Measurements from ENCODE around the gene RABEP1.
"Not testable (repeated sequence)": the region's sequence is repeated elsewhere in the genome, so short reads cannot be mapped to it uniquely, and the experiment has no call there.

Gene RABEP1, protein sequence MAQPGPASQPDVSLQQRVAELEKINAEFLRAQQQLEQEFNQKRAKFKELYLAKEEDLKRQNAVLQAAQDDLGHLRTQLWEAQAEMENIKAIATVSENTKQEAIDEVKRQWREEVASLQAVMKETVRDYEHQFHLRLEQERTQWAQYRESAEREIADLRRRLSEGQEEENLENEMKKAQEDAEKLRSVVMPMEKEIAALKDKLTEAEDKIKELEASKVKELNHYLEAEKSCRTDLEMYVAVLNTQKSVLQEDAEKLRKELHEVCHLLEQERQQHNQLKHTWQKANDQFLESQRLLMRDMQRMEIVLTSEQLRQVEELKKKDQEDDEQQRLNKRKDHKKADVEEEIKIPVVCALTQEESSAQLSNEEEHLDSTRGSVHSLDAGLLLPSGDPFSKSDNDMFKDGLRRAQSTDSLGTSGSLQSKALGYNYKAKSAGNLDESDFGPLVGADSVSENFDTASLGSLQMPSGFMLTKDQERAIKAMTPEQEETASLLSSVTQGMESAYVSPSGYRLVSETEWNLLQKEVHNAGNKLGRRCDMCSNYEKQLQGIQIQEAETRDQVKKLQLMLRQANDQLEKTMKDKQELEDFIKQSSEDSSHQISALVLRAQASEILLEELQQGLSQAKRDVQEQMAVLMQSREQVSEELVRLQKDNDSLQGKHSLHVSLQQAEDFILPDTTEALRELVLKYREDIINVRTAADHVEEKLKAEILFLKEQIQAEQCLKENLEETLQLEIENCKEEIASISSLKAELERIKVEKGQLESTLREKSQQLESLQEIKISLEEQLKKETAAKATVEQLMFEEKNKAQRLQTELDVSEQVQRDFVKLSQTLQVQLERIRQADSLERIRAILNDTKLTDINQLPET

DNA sequence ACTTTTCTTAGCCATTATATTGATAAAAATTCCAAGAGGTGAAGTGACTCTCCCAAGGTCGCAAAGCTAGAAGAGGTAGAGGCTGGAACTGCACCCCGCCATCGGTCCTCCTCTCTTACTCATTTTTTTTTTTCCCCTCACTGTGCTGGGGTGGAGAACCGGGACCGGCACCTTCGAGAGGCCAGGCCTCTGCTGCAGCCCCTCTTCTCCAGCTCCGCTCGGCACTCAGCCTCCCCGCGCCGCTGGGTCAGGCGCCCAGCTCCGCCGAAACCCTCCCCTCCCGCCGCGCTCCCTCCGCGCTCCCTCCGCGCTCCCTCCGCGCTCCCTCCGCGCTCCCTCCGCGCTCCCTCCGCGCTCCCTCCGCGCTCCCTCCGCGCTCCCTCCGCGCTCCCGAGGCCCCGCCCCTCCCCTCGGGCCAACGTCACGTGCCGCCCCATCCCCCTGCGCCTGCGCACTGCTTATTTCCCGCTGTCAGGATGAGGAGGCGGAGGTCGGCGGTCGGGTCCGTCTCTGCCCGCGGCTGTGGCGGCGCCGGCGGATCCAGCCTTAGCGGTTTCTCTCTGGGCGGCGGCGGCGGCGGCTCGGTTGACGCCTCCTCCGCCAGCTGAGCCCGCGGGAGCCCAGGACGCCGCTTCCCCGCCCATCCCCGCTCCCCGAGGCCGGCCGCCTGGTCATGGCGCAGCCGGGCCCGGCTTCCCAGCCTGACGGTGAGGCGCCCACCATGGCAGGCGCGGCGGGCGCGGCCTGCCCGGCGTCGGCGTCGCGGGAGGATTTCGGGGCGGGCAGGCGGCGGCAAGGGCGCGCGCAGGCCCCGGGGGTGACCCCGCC lies at the start of gene RABEP1:
TSS of gene RABEP1 (plus strand) at position 471 of the 828 bp plus-strand sequence. CDS start at position 674, 203 bp downstream.
- peak; percentile 8 for DNase-seq

DNA sequence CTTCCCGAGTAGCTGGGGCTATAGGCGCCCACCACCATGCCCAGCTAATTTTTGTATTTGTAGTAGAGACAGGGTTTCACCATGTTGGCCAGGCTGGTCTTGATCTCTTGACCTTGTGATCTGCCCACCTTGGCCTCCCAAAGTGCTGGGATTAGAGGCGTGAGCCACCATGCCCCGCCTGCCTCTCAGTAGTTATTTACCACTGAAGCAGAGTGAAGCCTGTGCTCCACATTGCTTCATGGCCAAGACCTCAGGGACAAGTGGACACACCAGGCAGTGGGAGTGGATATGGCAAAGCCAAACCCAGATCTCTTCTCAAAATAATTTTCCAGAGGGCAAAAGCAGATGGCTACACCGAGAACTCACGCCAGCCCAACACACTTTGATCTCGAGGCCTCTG lies 48.6 kb upstream of the RABEP1 start:
- DNase-seq: not testable (repeated sequence)

DNA sequence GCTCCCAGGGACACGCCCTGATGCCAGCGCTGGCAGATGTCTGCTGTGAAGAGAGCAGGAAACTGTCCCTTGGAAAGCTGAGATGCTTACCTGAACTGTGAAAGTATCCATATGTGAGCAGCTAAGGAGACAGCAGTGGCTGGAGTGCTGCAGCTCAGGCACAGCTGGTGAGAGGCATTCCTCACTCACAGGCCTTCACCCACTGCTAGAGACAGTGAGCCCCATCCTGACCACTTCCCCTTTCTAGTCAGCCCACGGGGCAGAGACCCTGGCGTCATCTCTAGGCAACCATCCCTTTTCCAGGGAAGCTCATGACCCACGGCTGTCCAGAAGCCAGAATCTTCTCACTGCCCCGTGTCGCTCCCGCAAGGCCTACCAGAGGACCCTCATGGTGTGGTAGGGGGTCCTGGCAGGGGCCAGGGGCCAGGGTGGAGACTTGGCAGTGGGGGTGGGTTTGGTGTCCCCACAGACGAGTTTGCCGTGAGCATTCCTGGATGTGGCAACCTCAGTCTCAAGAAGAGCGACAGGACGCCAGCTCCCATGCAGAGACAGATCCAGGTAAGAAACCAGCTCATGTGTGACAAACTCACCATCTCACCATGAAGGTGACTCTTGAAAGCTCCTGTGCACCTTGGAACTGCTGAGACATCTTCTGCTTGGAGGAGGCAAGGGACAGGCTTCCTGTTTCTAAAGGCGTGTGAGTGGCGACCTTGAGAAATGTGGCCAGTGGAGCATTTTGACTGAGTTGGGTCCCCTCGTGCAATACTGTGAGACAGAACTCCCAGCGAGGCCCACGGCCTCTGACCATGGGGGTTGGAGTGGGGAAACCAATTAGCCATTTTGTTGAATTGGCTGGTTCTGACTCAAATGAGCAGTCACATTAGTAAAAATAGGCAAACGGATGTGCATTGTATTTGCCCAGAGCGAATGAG lies 47.2 kb upstream of the RABEP1 start, which contains the start of gene SCIMP:
TSS of gene SCIMP (minus strand) at position 216 of the 932 bp plus-strand sequence. CDS start at position 111, 105 bp downstream.
- DNase-seq: no peak

DNA sequence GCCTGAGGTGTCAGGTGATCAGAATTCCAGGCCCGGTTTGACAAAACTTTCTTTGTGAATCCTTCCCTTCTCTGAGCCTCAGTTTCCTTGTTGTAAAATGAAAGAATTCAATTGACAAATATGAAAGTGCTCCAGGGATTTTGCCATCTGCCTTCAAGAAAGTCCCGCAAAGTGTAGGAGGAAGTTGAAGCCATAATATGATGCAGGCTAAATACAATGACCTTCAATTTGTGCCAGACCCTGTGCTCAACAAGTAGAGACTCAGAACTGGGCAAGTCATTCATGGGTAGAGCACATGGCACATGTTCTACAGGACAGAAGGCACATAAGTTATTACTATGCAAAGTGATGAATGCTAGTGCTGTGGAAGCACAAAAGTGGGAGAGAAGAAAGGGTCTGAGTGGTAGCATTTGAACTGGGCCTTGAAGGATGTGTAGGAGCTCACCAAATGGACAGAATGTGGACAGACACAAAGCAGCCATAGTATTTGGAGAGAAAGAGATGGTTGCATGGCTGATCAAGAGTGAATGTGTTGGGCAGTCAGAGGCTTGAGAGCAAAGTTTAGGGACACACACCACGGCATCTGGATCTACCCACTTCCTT lies 45.0 kb upstream of the RABEP1 start:
- DNase-seq: no peak

DNA sequence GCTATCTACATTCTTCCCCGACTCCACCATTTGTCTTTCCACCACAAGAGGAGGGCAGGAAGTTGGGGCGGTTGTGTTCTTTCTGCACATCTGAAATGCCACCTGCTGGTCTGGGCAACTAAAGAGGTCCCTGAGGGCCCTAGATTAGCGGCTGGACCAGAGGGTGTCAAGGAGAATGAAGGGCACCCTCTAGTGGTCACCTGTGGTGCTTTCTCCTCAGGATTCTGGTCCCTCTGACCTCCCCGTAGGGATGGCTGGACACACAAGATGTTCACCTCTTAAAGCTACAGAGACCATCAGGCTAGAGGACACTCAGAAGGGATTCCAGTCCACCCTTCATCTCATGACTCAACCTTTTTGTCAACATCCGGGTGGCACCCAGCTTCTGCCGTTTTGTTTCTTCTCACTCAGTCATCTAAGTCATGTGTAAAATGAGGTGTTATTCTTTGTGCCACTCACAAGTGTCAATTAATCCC lies 44.5 kb upstream of the RABEP1 start:
- DNase-seq: no peak

DNA sequence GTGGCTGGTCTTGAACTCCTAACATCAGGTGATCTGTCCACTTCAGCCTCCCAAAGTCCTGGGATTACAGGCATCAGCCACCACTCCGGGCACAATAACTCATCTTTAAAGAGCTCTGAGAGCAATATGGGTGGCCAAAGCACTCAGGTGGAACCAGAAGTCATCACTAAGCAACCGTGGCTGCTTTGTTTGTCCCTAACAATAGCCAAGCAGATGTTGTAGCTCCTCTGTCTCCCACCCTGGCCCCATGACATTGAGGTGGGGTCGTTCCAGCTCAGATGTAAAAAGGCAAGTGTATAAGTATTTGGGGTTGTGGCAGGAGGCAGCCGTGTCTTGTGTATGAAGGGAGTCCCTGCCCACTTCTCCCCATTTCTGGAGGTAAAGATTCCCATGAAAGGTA lies 43.8 kb upstream of the RABEP1 start:
- no peak for DNase-seq

DNA sequence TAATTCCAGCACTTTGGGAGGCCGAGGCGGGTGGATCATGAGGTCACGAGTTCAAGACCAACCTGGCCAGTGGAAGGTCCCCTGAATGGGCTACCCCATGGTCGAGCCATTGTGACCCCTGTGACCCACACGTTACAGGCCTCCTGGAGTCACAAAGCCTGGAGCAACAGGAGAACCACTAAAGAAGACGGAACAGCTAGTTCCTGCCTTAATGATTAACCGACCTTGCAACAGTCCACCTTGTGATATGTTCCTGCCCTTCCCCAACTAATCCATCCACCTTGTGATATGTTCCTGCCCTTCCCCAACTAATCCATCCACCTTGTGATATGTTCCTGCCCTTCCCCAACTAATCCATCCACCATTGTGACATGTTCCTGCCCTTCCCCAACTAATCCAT lies 42.3 kb upstream of the RABEP1 start:
- DNase-seq: not testable (repeated sequence)

DNA sequence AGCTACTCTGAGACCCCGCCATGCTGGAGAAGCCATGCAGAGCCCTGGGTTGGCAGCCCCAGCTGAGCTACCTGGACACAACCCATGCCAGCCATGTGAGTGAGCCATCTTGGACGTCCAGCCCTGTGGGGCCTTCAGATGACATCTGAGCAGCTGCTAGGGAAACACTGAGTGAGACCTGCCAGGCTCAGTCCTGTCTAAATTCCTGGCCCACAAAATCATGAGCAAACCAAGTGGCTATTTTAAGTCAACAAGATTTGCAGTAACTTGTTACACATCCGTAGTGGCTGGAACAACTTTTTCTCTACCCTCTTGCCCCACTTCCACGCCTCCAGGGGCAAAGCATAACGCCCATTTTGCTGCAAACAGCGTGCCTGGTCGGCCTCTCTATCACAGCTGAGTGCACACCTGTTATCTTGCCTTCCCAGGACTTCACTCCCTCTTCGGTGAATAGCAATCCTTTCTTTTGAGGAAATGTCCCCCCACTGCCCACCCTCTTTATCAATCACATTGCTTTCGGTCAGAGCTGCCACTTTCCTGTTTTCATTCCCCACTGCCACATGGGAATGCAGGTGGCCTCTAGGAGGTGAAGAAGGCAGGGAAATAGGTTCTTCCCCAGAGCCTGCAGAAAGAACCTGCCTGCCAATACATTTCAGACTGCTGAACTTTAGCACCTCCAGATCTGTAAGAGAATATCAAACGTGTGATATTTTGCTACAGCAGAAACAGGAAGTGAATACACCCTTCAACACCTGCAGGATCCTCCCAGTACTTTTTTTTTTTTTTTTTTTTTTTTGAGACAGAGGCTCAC lies 40.0 kb upstream of the RABEP1 start:
- DNase-seq: no peak

DNA sequence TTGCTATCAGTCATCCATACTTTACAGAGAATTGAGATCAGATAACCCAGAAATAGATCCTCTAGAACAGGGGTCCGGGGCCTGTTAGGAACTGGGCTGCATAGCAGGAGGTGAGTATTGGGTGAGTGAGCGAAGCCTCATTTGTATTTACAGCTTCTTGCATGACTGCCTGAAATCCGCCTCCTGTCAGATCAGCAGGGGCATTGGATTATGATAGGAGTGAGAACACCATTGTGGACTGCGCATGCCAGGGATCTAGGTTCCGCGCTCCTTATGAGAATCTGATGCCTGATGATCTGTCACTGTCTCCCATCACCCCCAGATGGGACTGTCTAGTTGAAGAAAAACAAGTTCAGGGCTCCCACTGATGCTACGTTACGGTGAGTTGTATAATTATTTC lies 34.5 kb upstream of the RABEP1 start:
- no peak for DNase-seq

DNA sequence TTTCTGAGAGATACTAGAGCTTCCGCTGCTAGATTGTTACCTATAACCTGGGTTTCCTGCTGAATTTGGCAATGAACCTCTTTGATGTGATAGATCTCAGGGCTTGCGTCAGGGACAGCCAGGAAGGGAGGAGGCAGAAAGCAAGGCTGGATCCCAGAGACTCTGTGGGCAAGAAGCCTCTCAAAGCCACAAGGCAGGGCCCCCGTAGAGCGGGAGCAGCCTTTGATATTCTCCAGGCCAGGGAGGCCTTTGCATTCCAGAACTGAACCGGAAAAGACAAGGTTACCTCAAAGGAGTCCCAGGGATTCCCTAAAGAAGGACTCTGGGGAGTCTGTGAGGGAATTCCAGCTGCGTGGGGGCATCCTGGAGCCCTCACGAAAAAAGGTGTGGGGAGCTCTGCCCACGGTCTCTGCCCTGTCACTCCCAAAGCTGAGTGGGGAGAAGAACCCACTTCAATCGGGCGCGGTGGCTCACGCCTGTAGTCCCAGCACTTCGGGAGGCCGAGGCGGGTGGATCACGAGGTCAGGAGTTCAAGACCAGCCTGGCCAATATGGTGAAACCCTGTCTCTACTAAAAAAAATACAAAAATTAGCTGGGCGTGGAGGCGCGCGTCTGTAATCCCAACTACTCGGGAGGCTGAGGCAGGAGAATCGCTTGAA lies 33.1 kb upstream of the RABEP1 start:
- no peak for DNase-seq

DNA sequence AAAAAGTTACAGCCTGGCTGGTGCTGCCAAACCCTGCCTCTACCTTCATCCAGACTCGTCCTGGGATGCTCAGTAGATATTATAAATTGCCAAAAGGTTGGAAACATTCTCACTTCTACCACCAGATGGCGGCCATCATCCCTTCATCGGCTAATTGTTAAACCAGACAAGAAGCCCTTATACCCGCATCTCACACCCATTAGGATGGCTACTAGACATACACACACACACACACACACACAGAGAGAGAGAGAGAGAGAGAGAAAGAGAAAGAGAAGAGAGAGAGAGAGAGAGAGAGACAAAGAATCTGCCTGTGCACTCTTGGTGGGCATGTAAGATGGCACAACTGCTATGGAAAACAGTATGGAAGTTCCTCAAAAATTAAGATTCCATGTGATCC lies 32.5 kb upstream of the RABEP1 start:
- DNase-seq: no peak

DNA sequence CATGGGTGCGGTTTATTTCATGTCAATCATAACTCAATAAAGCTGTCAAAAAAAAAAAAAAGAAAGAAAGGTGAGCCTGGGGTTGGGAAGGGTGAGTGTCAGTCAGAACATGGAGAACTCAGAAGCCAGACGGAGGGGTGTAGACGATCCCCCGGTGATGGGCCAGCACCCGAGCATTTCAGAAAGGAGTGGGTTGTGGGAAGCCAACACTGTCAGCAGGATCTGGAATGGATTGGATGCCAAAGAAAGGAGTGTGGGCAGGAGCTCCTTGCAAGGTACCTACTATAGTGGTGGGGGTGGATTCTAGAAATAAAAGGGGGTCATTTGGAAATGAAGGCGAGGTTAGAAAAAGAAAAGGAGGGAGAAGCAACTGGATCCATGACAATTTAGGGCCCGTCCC lies 27.7 kb upstream of the RABEP1 start:
- DNase-seq: no peak

DNA sequence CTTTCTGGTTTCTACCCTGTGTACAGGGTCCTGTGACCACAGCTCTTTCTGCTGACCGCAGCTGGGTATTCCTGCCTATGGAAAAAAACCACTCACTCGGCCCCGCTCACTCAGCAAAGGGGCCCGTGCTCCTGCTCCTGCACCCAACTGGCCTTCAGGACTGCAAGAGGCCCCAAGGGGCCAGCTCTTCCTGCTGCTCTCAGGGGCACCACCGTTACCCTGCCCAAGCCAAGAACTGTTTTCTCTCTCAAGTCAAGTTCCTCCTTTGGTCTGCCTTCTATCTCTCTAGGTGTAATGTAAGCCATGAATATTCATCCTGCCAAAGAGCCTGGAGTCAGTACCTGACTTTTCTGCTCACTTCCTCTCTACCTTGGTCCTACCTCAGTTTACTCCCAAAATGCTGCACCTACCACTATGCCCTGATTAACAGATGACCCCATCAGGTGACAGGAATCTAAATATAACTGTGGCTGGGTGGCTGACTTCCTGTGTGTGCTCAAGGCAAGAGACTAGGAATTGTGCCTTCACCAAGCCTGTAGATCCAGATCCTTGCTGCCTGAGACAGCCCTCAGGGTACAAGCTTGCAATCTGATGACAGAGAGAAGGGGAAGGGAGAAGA lies 27.1 kb upstream of the RABEP1 start:
- no peak for DNase-seq

DNA sequence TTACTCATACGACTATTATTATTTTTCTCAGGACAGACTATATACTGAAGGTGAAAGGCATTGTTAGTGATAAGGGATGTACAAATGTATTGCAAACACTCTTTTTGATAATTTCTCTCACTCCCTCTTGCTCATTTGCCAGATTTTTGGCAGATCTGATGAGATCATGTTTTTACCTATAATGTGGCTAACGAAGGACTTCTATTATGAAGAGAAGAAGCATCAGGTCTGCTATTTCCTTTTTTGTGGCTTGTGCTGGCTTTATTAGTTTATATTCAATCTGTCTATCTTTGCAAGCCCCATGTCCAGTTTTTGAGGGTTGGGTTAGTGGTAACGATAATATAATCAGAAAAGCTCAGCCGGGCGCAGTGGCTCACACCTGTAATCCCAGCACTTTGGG lies 25.0 kb upstream of the RABEP1 start:
- no peak for DNase-seq

DNA sequence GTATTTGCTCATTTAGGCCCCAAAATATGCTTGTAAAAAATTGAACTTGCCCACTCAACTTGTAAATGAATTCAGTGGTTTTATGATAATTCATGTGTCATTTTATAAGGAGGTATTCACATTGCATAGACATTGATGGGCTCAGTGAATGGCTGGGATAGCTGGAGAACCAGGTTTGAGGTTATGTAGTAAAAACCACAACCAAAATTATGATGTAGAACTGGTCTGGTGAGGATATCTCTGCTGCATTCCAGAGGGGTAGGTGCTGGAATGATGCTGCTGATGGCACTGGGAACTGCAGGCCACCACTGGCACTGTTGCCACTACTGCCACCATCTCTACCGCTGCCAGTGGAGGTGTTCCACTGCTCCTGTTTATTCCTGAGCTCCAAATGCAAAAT lies 21.5 kb upstream of the RABEP1 start:
- no peak for DNase-seq

DNA sequence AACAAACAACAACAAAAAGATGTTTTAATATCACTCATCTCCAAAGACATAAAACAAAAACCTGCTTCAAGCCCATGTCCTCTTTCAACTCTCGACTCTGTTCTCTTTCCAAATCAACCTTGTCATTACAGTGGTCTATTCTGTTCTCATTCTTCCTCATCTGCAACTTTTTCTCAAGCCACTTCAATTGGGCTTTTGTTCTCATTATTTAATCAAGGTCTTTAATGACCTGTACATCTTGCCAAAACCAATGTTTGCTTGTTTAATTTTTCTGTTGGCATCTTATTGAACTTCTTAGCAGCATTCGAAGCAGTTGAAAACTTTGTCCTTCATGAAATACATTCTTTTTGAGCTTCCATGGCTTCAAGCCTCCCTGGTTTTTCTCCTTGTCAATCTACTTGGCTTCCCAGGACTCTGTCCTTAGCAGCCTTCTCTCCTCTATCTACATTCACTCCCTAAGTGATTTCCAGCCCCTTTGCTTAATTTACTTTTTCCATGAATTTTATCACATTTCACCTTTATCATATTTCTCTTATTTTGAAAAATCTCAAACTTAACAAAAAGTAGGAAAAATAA lies 19.6 kb upstream of the RABEP1 start:
- DNase-seq: no peak

DNA sequence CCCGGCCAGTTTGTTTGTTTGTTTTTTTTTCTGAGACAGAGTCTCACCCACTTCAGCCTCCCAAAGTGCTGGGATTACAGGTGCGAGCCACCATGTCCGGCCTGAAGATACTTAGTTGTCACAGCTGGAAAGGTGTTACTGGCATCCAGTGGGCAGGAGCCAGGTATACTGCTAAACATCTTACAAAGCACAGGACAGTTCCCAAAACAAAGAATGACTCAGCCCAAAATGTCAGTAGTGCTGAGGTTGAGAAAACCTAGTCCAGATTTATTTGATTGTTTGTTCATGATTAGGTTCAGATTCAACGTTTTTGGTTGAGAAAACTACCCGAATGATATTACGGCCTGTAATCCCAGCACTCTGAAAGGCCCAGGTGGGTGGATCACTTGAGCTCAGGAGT lies 18.6 kb upstream of the RABEP1 start:
- no peak for DNase-seq

DNA sequence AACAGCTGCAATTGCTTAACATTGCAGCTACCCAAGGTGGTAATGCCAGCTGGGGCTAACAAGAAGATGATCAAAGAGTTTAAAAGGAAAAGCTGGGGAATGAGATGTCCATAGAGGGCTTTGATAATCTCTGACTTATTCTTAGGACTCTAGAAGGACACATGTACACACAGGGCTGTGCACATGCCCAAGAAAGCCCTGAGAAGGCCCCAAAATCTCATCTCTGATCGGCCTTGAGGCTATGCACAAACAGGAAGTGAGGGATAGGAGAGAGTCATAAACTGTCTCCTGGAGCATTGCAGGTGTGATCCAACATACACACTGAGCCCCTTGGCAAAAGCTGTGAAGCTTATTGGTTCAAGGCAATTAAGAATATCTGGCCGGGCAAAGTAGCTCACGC lies 17.2 kb upstream of the RABEP1 start:
- no peak for DNase-seq
